DND-41 (cell line): Measurements from ENCODE around the gene CDKN2C.
"Not testable (repeated sequence)": the region's sequence is repeated elsewhere in the genome, so short reads cannot be mapped to it uniquely, and the experiment has no call there.

Experiments
- ATAC-seq: fragments of 200-7000 bp; cut with Tn5 transposase; 3 replicates; pipeline ENCODE4 v1.9.1; 2021; ENCODE audit warnings: low read depth; ENCODE audit not compliant: insufficient read depth
- DNase-seq: peaks from one replicate; pipeline ENCODE4 v3.0.0-alpha.2; 2020
- H2AFZ ChIP-seq: 2 replicates; pipeline ENCODE4 v1.6.0; 2012; ENCODE audit warnings: low read depth, low read length
- H3K27ac ChIP-seq: 2 replicates; pipeline ENCODE4 v1.5.1; 2012; ENCODE audit warnings: low read length, inconsistent platforms
- H3K27me3 ChIP-seq: fragments of 200-600 bp; sonication (generic); 2 replicates; pipeline ENCODE4 v1.6.0; 2012; ENCODE audit warnings: low read length, mild to moderate bottlenecking, inconsistent platforms; ENCODE audit not compliant: insufficient read depth, poor library complexity
- H3K36me3 ChIP-seq: 2 replicates; pipeline ENCODE4 v1.5.1; 2012; ENCODE audit warnings: low read length, inconsistent platforms; ENCODE audit not compliant: insufficient read depth
- H3K4me1 ChIP-seq: 2 replicates; pipeline ENCODE4 v1.5.1; 2012; ENCODE audit warnings: mild to moderate bottlenecking, low read length; ENCODE audit not compliant: insufficient read depth
- H3K4me2 ChIP-seq: 2 replicates; pipeline ENCODE4 v1.6.0; 2012; ENCODE audit warnings: mild to moderate bottlenecking, moderate library complexity, low read length, inconsistent platforms; ENCODE audit not compliant: insufficient read depth
- H3K4me3 ChIP-seq, 2 experiments: fragments of 200-600 bp in 1 of 2; shearing (Covaris generic) in 1 of 2; 2 replicates each; pipeline ENCODE4 v1.5.1; 2012 to 2016; ENCODE audit warnings: inconsistent platforms in 2 of 2, low read length in 2 of 2, mild to moderate bottlenecking in 2 of 2, low read depth in 1 of 2, moderate library complexity in 1 of 2
- H3K79me2 ChIP-seq: 2 replicates; pipeline ENCODE4 v1.6.0; 2012; ENCODE audit warnings: low read length, inconsistent platforms; ENCODE audit not compliant: insufficient read depth
- H3K9ac ChIP-seq: 2 replicates; pipeline ENCODE4 v1.6.0; 2012; ENCODE audit warnings: low read depth, mild to moderate bottlenecking, inconsistent platforms, low read length, moderate library complexity
- H3K9me3 ChIP-seq: 2 replicates; pipeline ENCODE4 v1.5.1; 2012; ENCODE audit warnings: low read length, moderate library complexity, mild to moderate bottlenecking, inconsistent platforms; ENCODE audit not compliant: insufficient read depth, severe bottlenecking
- H4K20me1 ChIP-seq: 2 replicates; pipeline ENCODE4 v1.6.0; 2012; ENCODE audit warnings: low read length; ENCODE audit not compliant: insufficient read depth
- EZH2 ChIP-seq: IDR thresholded peaks from 3 replicates; pipeline ENCODE4 v1.6.1; 2012; ENCODE audit warnings: borderline replicate concordance, low read depth, mild to moderate bottlenecking, moderate library complexity, low read length, inconsistent platforms; ENCODE audit not compliant: severe bottlenecking
- TF ChIP-seq, protein P1 (sequence below): IDR thresholded peaks from 2 replicates; pipeline ENCODE4 v1.5.1; 2012; ENCODE audit warnings: borderline replicate concordance, low read length, moderate library complexity, mild to moderate bottlenecking; ENCODE audit not compliant: poor library complexity, severe bottlenecking; ENCODE audit errors: extremely low read depth

Gene CDKN2C

GRCh38 chr1:50950396-50950795 is 19.6 kb upstream of the CDKN2C start:
- Histone ChIP-seq H3K4me1 (peaks cover under 1% of the 10 kb centered on the region; the same call in 1 of the 2 replicates), H2AFZ (no peak overlapping the region), H3K9ac (no peak overlapping the region), H3K4me2 (no peak overlapping the region), H3K36me3 (peaks cover 18% of the 10 kb centered on the region), H3K27ac (no peak overlapping the region), H3K79me2 (peaks cover 90% of the 10 kb centered on the region), H3K4me3 (no peak overlapping the region), H4K20me1 (peaks cover 53% of the 10 kb centered on the region), H3K9me3 (no peaks in the 10 kb centered on the region), H3K27me3 (no peaks in the 10 kb centered on the region)
- TF ChIP-seq EZH2, result no peak
- TF ChIP-seq, protein P1, sequence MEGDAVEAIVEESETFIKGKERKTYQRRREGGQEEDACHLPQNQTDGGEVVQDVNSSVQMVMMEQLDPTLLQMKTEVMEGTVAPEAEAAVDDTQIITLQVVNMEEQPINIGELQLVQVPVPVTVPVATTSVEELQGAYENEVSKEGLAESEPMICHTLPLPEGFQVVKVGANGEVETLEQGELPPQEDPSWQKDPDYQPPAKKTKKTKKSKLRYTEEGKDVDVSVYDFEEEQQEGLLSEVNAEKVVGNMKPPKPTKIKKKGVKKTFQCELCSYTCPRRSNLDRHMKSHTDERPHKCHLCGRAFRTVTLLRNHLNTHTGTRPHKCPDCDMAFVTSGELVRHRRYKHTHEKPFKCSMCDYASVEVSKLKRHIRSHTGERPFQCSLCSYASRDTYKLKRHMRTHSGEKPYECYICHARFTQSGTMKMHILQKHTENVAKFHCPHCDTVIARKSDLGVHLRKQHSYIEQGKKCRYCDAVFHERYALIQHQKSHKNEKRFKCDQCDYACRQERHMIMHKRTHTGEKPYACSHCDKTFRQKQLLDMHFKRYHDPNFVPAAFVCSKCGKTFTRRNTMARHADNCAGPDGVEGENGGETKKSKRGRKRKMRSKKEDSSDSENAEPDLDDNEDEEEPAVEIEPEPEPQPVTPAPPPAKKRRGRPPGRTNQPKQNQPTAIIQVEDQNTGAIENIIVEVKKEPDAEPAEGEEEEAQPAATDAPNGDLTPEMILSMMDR, result no peak
- ATAC-seq (no peak), DNase-seq (no peak)

DNA sequence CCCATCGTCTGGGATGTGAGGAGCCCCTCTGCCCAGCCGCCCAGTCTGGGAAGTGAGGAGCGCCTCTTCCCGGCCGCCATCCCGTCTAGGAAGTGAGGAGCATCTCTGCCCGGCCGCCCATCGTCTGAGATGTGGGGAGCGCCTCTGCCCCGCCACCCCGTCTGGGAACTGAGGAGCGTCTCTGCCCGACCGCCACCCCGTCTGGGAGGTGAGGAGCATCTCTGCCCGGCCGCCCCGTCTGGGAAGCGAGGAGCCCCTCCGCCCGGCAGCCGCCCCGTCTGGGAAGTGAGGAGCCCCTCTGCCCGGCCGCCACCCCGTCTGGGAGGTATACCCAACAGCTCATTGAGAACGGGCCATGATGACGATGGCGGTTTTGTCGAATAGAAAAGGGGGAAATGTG is 17.5 kb upstream of the CDKN2C start:
- Histone ChIP-seq H3K79me2 (peaks cover 90% of the 10 kb centered on the region), H4K20me1 (peaks cover 39% of the 10 kb centered on the region), H3K4me1 (peaks cover 18% of the 10 kb centered on the region; the same call in 1 of the 2 replicates), H3K36me3 (peaks cover 26% of the 10 kb centered on the region)
- DNase-seq, ATAC-seq, H3K9ac ChIP-seq, H3K4me3 ChIP-seq, H2AFZ ChIP-seq, H3K9me3 ChIP-seq, H3K27ac ChIP-seq, H3K4me2 ChIP-seq, H3K27me3 ChIP-seq: not testable (repeated sequence)

DNA sequence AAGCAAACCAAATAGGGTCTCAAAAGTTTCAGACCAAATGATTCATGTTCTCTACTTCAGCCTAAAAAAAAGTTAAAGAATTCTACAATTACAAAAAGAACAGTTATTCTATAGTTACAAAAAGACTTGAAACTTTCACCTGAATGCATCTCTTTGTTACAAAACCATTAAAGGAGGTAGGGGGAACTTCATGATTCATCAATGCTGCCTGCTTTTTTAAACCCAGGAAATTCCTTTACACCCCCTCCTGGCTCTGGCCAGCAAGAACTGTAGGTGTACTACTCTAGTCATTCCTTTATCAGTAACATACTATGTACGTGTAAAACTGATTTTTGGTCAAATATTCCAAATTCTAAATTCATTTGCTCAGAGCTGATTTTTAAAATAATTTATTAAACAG is 14.9 kb upstream of the CDKN2C start:
- Histone ChIP-seq H3K9ac (no peak overlapping the region), H3K79me2 (peaks cover 88% of the 10 kb centered on the region), H3K36me3 (peaks cover 26% of the 10 kb centered on the region), H3K27me3 (no peaks in the 10 kb centered on the region), H3K4me3 (no peak overlapping the region), H3K4me2 (no peak overlapping the region), H4K20me1 (peaks cover 23% of the 10 kb centered on the region; the same call in 1 of the 2 replicates), H2AFZ (no peak overlapping the region), H3K4me1 (peaks cover 35% of the 10 kb centered on the region), H3K27ac (no peak overlapping the region), H3K9me3 (no peaks in the 10 kb centered on the region)
- ATAC-seq (no peak), DNase-seq (no peak)
- no peak for TF ChIP-seq EZH2
- TF ChIP-seq, protein P1, result no peak

- peaks cover 20% of the 10 kb centered on the region for H3K36me3 ChIP-seq
- peaks cover 67% of the 10 kb centered on the region for H3K79me2 ChIP-seq
- peaks cover 12% of the 10 kb centered on the region; the same call in 1 of the 2 replicates for H4K20me1 ChIP-seq
- H3K4me2 ChIP-seq, result peak overlapping the region; percentile 83
- peak overlapping the region; percentile 66 for H3K9ac ChIP-seq
- TF ChIP-seq, protein P1, result peak; percentile 17
- no peak for TF ChIP-seq EZH2
- H3K9me3 ChIP-seq, result no peaks in the 10 kb centered on the region
- peak overlapping the region; percentile 46 to 78 for H3K4me3 ChIP-seq
- H3K27ac ChIP-seq, result peak overlapping the region; percentile 67
- peak overlapping the region; percentile 72 for H2AFZ ChIP-seq
- DNase-seq (peak; percentile 53), ATAC-seq (peak; percentile 29)
- H3K27me3 ChIP-seq, result no peaks in the 10 kb centered on the region
- H3K4me1 ChIP-seq, result peaks cover 46% of the 10 kb centered on the region
Measured at GRCh38 chr1:50959303-50959912, 10.6 kb upstream of the CDKN2C start.
